Activated naive CD4-positive, alpha-beta T cell treated with anti-CD3 and anti-CD28 coated beads, Interleukin-2, amount 10 ng/mL, durations not matched to agents 7 days and 5 days (primary cell): ENCODE data around the gene ATL3.
A peak's percentile ranks its signal among the peaks of the same experiment; 100 is the strongest.
"Not testable (repeated sequence)": the region's sequence is repeated elsewhere in the genome, so short reads cannot be mapped to it uniquely, and the experiment has no call there.

Experiments used
- CTCF ChIA-PET: fragments of 350-600 bp; sonication (Branson Sonifier 250); formaldehyde crosslinking; loops from one replicate; lab custom pipeline; 2021; ENCODE audit warnings: antibody characterized with exemption; lab: Charles Lee
- DNase-seq: peaks from one replicate; pipeline ENCODE4 v3.0.0-alpha.2; 2020
- H3K27ac Mint-ChIP-seq: one replicate; pipeline ENCODE4 v1.8.0; 2021; ENCODE audit warnings: mild to moderate bottlenecking, moderate library complexity, mixed read lengths
- H3K27me3 Mint-ChIP-seq: one replicate; pipeline ENCODE4 v1.8.0; 2021; ENCODE audit warnings: mild to moderate bottlenecking, mixed read lengths
- H3K36me3 Mint-ChIP-seq: one replicate; pipeline ENCODE4 v1.8.0; 2021; ENCODE audit warnings: mixed read lengths
- H3K4me1 Mint-ChIP-seq: one replicate; pipeline ENCODE4 v1.8.0; 2021; ENCODE audit warnings: mixed read lengths
- H3K4me3 Mint-ChIP-seq: one replicate; pipeline ENCODE4 v1.8.0; 2021; ENCODE audit warnings: mild to moderate bottlenecking, moderate library complexity, mixed read lengths
- H3K9me3 Mint-ChIP-seq: one replicate; pipeline ENCODE4 v1.8.0; 2021; ENCODE audit warnings: mixed read lengths

ATL3 gene

DNA sequence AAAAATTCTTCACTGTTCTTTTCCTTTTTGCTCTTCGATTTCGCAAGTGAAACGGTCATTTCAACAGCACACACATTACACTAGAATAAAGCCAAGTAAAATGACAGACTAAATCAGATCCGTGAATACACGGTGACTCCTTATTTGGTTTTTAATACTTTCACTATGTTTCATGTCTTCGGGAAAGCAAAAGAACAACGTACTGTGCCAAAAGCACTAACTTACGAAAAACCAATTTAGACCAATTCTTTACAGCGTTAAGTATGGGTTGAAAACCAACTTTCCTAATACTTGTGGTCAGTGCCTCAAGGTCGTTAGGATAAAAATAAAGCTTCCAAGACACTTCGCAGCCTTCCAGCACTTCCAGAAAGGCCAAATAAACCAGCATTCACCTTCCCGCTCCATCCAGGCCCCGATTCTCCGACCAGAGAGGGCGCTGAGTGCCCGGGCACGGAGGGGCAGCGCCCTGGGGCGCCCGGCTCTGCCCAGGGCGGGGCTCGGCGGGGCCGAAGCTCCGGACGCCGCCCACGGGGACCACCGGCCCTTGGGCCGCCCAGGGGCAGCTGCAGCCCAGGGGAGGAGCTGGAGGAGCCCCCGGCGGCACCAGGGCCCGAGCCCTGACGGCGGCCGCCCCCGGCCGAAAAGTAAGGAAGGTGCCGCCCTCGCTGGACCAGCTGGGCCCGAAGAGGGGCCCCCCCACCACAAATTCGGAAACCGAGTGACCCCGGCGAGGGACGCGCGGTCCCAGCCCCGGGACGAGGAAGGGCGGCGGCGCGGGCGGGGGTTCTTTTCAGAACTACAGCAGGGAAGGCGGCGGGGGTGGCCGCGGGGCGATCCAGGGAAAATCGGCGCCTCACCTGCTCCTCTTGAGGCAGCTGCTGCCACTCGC is 499 bp downstream of the ATL3 start:
- CTCF ChIA-PET: interaction anchor here (0.7 to 5.5 kb wide), 3 partner anchors 10 to 466 kb away, joined by 3 to 17 read pairs (median 3); partner anchors contain the start of gene RTN3
- peak overlapping the region; percentile 80 for H3K4me3 Mint-ChIP-seq
- DNase-seq: peak; percentile 45
- peaks cover 13% of the 10 kb centered on the region for H3K36me3 Mint-ChIP-seq
- H3K27me3 Mint-ChIP-seq: peaks cover 11% of the 10 kb centered on the region
- H3K4me1 Mint-ChIP-seq: peaks cover 46% of the 10 kb centered on the region
- H3K27ac Mint-ChIP-seq: peak overlapping the region; percentile 88
- no peaks in the 10 kb centered on the region for H3K9me3 Mint-ChIP-seq

DNA sequence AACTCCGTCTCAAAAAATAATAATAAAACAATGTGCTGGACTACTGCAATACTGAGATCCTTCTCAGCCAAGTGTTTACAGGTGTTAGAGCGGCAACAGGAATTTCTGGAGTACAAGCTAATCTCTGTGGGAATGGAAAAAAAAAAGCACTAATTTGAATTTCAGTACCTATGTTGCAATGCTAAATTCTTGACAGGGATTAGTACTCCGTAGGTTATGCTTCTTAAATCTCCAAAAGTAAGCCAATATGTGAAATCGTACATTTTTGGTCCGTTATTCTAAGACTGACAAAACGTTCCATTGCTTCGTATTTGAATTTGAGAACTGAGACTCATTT is 1.1 kb downstream of the ATL3 start:
- CTCF ChIA-PET: interaction anchor here (5.5 kb wide), 1 partner anchor 12 kb away, joined by 17 read pairs; the partner anchor contains the start of gene RTN3
- H3K36me3 Mint-ChIP-seq: peaks cover 15% of the 10 kb centered on the region
- H3K27me3 Mint-ChIP-seq: peaks cover 11% of the 10 kb centered on the region
- H3K4me1 Mint-ChIP-seq: peaks cover 49% of the 10 kb centered on the region
- H3K4me3 Mint-ChIP-seq: peak overlapping the region; percentile 78
- H3K9me3 Mint-ChIP-seq: no peaks in the 10 kb centered on the region
- DNase-seq: no peak
- H3K27ac Mint-ChIP-seq: peak overlapping the region; percentile 88

DNA sequence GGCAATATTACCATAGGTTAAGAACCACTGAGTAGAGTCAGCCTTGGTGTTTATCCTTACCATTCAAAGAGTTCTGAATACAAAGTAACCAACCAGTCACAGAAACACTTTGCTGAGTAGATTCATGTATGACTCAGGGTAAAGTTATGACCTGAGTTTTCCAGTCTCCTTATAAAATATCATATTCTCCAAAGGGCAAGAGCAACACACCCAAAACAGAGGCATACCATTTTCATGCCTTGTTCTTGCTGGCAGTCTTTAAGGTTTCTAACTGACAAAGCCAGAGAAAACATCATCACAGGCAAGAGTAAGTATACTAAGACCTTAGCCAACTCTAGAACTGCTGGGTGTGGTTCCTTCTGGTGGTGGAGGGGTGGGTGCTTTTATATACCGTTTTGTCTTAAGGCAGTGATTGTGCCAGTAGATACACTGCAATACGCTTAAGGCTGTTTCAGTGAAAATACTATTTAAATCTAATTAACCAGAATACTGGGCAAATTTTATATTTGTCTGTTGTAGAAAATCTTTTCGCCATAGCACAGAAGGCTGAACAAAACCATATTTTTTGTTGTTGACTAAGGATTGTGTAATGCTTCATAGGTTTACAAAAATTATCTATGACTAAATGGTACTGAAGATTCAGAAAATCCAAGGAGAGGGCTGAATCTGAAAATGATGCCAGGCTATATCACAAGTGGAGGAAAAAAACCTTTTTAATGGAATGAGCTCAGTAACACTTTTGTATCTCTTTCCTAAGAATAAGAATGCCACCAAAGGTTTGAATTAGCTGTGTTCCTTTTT is 3.0 kb downstream of the ATL3 start:
- Mint-ChIP-seq H3K9me3 (no peaks in the 10 kb centered on the region), H3K4me1 (peaks cover 49% of the 10 kb centered on the region), H3K4me3 (no peak overlapping the region), H3K27ac (no peak overlapping the region), H3K36me3 (peaks cover 15% of the 10 kb centered on the region), H3K27me3 (peaks cover 6% of the 10 kb centered on the region)
- CTCF ChIA-PET: interaction anchor here (5.5 kb wide), 1 partner anchor 14 kb away, joined by 17 read pairs; the partner anchor contains the start of gene RTN3
- no peak for DNase-seq

DNA sequence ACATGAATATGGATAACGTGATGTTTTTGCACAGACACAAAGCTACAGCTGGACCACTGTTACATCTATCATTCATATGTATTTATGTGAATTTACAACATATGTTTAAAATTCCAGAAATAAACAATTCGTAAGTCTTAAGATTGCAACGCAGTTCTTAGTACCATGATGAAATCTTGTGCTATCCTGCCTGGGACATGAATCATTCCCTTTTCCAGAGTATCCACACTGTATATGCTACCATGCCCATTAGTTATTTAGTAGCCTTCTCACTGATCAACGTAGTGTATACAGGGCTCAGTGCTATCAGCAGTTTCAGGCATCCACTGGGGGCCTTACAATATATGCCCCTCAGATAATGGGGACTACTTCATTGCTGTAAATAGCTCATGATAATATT is 4.3 kb downstream of the ATL3 start:
- H3K27ac Mint-ChIP-seq: no peak overlapping the region
- peaks cover 41% of the 10 kb centered on the region for H3K4me1 Mint-ChIP-seq
- H3K36me3 Mint-ChIP-seq: peaks cover 15% of the 10 kb centered on the region
- H3K27me3 Mint-ChIP-seq: no peaks in the 10 kb centered on the region
- no peak overlapping the region for H3K4me3 Mint-ChIP-seq
- no peaks in the 10 kb centered on the region for H3K9me3 Mint-ChIP-seq
- no peak for DNase-seq
- CTCF ChIA-PET: no interaction called here

DNA sequence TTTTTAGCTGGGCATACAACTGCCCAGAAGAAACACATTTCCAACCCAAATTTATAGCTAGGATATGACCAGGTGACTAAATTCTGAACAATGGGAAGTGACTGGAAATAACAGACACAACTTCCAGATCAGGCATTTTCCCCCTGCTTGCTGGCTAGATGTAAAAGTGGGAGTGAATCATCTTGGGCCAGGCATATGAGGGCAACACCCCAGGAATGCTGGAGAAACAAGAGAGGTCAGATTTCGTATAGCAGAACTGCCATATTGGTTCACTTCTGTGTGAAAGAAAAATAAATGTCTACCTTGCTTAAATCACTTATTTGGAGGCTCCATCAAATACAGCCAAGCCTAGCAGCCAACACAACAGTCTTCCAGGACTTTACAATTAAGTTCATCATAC is 7.4 kb downstream of the ATL3 start:
- DNase-seq: no peak
- Mint-ChIP-seq H3K27me3 (no peaks in the 10 kb centered on the region), H3K4me1 (peaks cover 22% of the 10 kb centered on the region), H3K27ac (no peak overlapping the region), H3K36me3 (peaks cover 13% of the 10 kb centered on the region), H3K9me3 (no peaks in the 10 kb centered on the region), H3K4me3 (no peak overlapping the region)
- CTCF ChIA-PET: no interaction called here

DNA sequence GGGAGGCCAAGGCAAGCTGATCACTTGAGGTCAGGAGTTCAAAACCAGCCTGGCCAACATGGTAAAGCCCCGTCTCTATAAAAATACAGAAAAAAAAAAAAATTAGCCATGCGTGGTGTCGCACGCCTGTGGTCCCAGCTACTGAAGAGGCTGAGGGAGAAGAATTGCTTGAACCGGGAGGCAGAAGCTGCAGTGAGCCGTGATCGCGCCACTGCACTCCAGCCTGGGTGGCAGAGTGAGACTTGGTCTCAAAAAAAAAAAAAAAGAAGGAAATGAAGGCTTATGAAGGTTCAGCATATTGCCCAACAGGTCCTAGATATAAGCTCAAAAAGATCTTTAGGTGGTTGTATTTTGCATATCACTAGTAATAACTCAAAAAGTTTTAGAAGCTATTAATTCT is 10.2 kb downstream of the ATL3 start:
- Mint-ChIP-seq H3K27ac (no peak overlapping the region), H3K36me3 (peaks cover 13% of the 10 kb centered on the region), H3K9me3 (no peaks in the 10 kb centered on the region), H3K27me3 (no peaks in the 10 kb centered on the region), H3K4me3 (no peak overlapping the region), H3K4me1 (peaks cover 4% of the 10 kb centered on the region)
- no peak for DNase-seq
- CTCF ChIA-PET: interaction anchor here (0.6 to 1.2 kb wide), 4 partner anchors 10 to 1834 kb away, joined by 3 to 5 read pairs (median 3); partner anchors contain the start of gene ATL3

DNA sequence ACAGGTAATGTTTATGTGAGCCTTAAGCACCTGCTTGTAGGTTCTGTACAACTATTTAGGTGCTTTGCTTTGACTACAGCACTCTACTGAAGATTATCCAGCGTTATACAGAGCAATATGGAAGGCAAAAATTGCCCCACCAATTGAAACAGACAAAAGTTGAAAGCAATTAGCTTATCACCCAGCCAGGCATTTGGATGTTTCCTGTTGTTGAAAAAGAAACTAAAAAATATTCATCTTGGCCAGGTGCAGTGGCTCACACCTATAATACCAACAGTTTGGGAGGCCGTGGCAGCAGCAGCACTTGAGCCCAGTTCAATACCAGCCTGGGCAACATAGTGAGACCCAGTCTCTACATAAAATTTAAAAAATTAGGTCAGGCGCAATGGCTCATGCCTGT is 18.5 kb downstream of the ATL3 start:
- no peak for DNase-seq
- Mint-ChIP-seq H3K36me3 (peaks cover 38% of the 10 kb centered on the region), H3K27ac (no peak overlapping the region), H3K27me3 (no peaks in the 10 kb centered on the region), H3K9me3 (no peaks in the 10 kb centered on the region), H3K4me1 (peaks cover 17% of the 10 kb centered on the region), H3K4me3 (no peak overlapping the region)
- CTCF ChIA-PET: interaction anchor here (1.4 kb wide), 1 partner anchor 10 kb away, joined by 3 read pairs; no protein-coding TSS in a partner anchor

DNA sequence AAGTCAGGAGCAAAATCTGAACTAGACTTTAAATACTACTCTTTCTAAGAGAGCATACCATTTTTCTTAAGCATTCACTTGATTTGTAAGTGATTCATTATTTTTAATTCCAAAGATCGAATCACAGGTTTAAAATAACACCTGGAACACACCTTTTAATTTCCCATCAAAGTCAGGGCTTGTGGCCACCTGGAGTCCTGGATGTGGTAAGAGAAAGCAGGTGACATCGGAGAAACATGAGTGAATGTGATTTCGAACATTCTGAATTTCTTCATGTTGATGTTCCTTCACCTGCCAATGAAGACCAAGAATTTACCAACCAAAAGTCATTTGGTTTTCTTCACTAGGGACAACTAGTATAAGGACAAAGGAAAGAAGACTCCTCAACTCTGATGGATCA is 28.0 kb downstream of the ATL3 start:
- Mint-ChIP-seq H3K9me3 (no peaks in the 10 kb centered on the region), H3K27ac (no peak overlapping the region), H3K4me3 (no peak overlapping the region), H3K36me3 (peaks cover 45% of the 10 kb centered on the region), H3K4me1 (peaks cover 4% of the 10 kb centered on the region), H3K27me3 (no peaks in the 10 kb centered on the region)
- CTCF ChIA-PET: interaction anchor here (1.0 kb wide), 1 partner anchor 94 kb away, joined by 3 read pairs; no protein-coding TSS in a partner anchor
- no peak for DNase-seq

DNA sequence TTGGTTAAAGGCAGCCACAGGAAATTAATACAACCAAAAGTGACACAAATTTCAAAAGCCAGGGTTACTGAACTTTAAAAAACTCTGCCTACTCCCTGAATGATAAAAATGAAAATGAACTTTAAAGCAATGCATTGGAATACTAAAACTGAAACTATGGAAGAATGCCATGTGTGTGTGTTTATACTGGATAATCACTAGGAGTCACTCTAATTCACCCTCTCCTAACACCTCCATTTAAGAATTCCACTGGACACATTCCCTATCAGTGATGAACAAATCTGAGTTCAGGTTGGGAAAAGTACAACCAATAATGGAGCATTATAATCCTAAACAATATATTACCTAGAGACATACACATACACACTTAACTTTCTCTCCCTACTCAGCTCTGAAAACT is 29.4 kb downstream of the ATL3 start:
- Mint-ChIP-seq H3K36me3 (peaks cover 41% of the 10 kb centered on the region), H3K4me3 (no peak overlapping the region), H3K27me3 (no peaks in the 10 kb centered on the region), H3K27ac (no peak overlapping the region), H3K4me1 (peaks cover 10% of the 10 kb centered on the region), H3K9me3 (no peaks in the 10 kb centered on the region)
- no peak for DNase-seq
- CTCF ChIA-PET: interaction anchor here (1.0 to 4.7 kb wide), 2 partner anchors 162 kb away, joined by 3 to 41 read pairs; no protein-coding TSS in a partner anchor

DNA sequence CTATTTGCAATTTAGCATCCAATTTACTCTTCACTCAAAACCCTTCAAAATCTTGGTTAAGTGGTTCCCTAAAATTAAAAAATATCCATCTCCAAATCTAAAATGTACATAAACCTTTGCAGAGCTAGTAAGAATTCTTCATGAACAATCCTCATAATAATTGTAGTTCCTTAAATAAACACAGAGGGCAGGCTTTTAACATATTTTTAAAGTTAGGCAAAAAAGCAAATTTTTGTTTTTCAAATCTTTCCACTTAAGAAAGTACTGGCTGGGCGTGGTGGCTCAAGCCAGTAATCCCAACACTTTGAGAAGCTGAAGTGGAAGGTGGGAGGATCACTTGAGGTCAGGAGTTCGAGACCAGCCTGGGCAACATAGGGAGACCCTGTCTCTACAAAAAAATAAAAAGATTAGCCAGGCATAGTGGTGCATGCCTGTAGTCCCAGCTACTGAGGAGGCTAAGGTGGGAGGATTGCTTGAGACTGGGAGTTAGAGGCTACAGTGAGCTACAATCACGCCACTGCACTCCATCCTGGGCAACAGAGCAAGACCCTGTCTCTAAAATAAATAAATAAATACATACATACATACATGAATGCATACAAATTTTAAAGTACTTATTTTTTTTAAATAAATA is 31.9 kb downstream of the ATL3 start:
- CTCF ChIA-PET: interaction anchor here (0.7 to 4.7 kb wide), 17 partner anchors 10 to 1875 kb away, joined by 3 to 41 read pairs (median 3); partner anchors contain the start of gene PLAAT5
- H3K4me3 Mint-ChIP-seq: no peak overlapping the region
- H3K4me1 Mint-ChIP-seq: peaks cover 10% of the 10 kb centered on the region
- H3K27me3 Mint-ChIP-seq: no peaks in the 10 kb centered on the region
- DNase-seq: no peak
- no peaks in the 10 kb centered on the region for H3K9me3 Mint-ChIP-seq
- peaks cover 40% of the 10 kb centered on the region for H3K36me3 Mint-ChIP-seq
- peak overlapping the region; percentile 49 for H3K27ac Mint-ChIP-seq

DNA sequence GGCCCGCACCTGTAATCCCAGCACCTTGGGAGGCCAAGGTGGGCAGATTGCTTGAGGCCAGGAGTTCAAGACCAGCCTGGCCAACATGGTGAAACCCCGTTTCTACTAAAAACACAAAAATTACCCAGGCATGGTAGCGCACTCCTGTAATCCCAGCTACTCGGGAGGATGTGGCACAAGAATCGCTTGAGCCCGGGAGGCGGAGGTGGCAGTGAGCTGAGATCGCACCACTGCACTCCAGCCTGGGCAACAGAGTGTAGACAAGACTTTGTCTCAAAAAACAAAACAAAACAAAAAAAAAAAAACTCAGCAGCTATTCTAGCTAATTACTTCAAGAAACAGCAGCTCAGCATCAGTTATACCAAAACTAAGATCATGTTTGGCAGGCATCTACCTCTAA is 32.7 kb downstream of the ATL3 start:
- not testable (repeated sequence) for H3K4me1 Mint-ChIP-seq

DNA sequence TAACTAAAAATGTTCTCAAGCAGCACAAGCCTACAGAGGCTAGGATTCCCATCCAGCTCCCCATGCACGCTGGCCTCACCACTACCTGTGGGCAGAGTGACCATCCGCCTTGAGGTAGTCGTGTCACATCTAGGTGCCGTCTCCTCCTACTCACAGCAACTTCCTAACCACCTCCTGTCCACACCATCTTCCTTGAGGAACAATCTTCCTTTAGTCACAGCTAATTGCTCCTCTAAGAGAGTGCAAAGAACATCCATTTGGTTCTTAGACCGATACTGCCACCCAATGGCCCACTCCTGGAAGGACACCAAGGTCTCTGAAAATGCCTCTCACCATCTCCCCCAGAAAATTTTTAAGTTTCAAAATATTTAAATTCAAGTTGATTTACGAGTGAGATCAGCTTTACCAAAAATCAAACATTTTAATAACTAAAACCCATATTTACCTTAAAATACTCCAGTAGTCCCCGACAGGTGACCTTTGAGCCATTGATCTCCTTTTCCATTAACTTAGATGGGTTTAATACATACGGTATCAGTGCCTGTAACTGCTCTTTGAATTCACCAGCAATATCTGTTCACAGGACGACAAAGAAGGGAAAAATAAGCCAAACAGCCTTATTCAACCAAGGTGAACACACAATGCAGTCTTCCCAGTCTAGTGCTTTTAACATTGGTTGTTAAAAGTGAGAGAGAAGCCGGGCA is 35.3 kb downstream of the ATL3 start:
- H3K4me1 Mint-ChIP-seq: peaks cover 15% of the 10 kb centered on the region
- CTCF ChIA-PET: interaction anchor here (0.5 to 3.7 kb wide), 14 partner anchors 13 to 339 kb away, joined by 3 to 76 read pairs (median 5); partner anchors contain the start of genes PLAAT4 and PLAAT5
- H3K27me3 Mint-ChIP-seq: no peaks in the 10 kb centered on the region
- no peak overlapping the region for H3K4me3 Mint-ChIP-seq
- H3K9me3 Mint-ChIP-seq: no peaks in the 10 kb centered on the region
- peak; percentile 77 for DNase-seq
- H3K36me3 Mint-ChIP-seq: peaks cover 34% of the 10 kb centered on the region
- H3K27ac Mint-ChIP-seq: no peak overlapping the region

More for the DNA sequence above, 32.7 kb downstream of the ATL3 start:
- H3K27me3 Mint-ChIP-seq, H3K27ac Mint-ChIP-seq, H3K9me3 Mint-ChIP-seq, DNase-seq, H3K4me3 Mint-ChIP-seq: not testable (repeated sequence)
- H3K36me3 Mint-ChIP-seq: peaks cover 36% of the 10 kb centered on the region
- CTCF ChIA-PET: interaction anchor here (0.6 to 4.7 kb wide), 17 partner anchors 9 to 906 kb away, joined by 3 to 41 read pairs (median 3); partner anchors contain the start of gene PLAAT5

DNA sequence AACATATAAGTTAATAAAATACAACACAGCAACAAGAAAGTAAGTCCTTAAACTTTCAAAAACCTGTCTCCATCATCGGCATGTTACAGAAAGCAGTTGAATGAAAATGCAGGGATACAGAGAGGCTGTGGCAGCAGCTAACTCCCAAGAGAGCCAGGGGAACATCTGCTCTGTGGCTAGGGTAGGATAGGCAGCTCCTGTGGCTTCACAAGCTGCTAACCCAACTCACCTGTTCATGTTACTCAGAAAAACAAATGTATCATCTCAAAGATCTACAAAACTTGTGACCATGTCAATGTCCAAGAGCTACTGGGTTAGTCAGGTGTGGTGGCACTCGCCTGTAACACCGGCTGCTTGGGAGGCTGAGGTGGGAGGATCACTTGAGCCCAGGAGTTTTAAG is 41.8 kb downstream of the ATL3 start:
- no peak overlapping the region for H3K4me3 Mint-ChIP-seq
- CTCF ChIA-PET: interaction anchor here (2.1 kb wide), 1 partner anchor 10 kb away, joined by 11 read pairs; no protein-coding TSS in a partner anchor
- no peak for DNase-seq
- no peaks in the 10 kb centered on the region for H3K9me3 Mint-ChIP-seq
- H3K27me3 Mint-ChIP-seq: no peaks in the 10 kb centered on the region
- H3K4me1 Mint-ChIP-seq: peaks cover 5% of the 10 kb centered on the region
- H3K36me3 Mint-ChIP-seq: peaks cover 44% of the 10 kb centered on the region
- no peak overlapping the region for H3K27ac Mint-ChIP-seq
